Esophagus muscularis mucosa (tissue), 4 donors: ENCODE results near the gene ACSL4. TPM values are rescaled to one million over a fixed set of nuclear protein-coding genes. Genes with fewer than 3 reads are reported as not detected.

Experiments
- DNase-seq: peaks from one replicate; pipeline ENCODE4 v3.0.0-alpha.2; 2017; ENCODE audit errors: extremely low spot score
- H3K27ac ChIP-seq, 4 donors: fragments of 200-600 bp; sonication (generic); replicated peaks in 1 of 4; 1 replicate in 3 of 4; 2 replicates in 1 of 4; pipeline ENCODE4 v1.5.1; 2016 to 2019; ENCODE audit warnings: mild to moderate bottlenecking in 1 of 4
- H3K27me3 ChIP-seq, 4 donors: fragments of 200-600 bp; sonication (generic); one replicate each; pipeline versions ENCODE4 v1.5.1 to v1.6.0; 2016 to 2019
- H3K36me3 ChIP-seq, 4 donors: fragments of 200-600 bp; sonication (generic); one replicate each; pipeline ENCODE4 v1.5.1; 2016 to 2019
- H3K4me1 ChIP-seq, 4 donors: fragments of 200-600 bp; sonication (generic); one replicate each; pipeline ENCODE4 v1.5.1; 2016 to 2019
- H3K4me3 ChIP-seq, 4 donors: fragments of 200-600 bp; sonication (generic); 1 replicate in 2 of 4; 2 replicates in 2 of 4; pipeline ENCODE4 v1.5.1; 2016 to 2019; ENCODE audit warnings: mild to moderate bottlenecking in 4 of 4, moderate library complexity in 1 of 4
- H3K9me3 ChIP-seq, 4 donors: fragments of 200-600 bp; sonication (generic); 1 replicate in 3 of 4; 2 replicates in 1 of 4; pipeline ENCODE4 v1.5.1; 2016 to 2019
- EP300 ChIP-seq: sonication (generic); formaldehyde crosslinking; IDR thresholded peaks from one replicate; pipeline ENCODE4 v1.6.1; 2017; ENCODE audit warnings: antibody characterized with exemption
- POLR2A ChIP-seq: fragments of 450-650 bp; IDR thresholded peaks from one replicate; pipeline ENCODE4 v1.6.1; 2017; ENCODE audit warnings: antibody characterized with exemption, moderate library complexity, mild to moderate bottlenecking, low read depth
- POLR2AphosphoS5 ChIP-seq, 2 donors: sonication (generic); formaldehyde crosslinking; IDR thresholded peaks; one replicate each; pipeline ENCODE4 v1.6.1; 2017; ENCODE audit warnings: antibody characterized with exemption in 2 of 2
- WGBS: methylation state at CpG from one replicate; pipeline ENCODE4 v1.1.5; 2018; 5-methylcytosine and 5-hydroxymethylcytosine counted together
- intact Hi-C: fragments of 100-400 bp; cut with DNase I; formaldehyde crosslinking; loops from one replicate; pipeline ENCODE4 v1.15.1; 2023
- total RNA-seq, 4 donors: library from RNA; depleted of rRNA; stranded (reverse); fragments of >200 nt; gene quantifications; one replicate each; pipeline versions ENCODE4 v1.1.0 to v1.2.1, GENCODE V29; 2016
- TF ChIP-seq, protein P1 (sequence below), 3 experiments: fragments of 200-600 bp in 2 of 3; fragments of 450-650 bp in 1 of 3; sonication (generic) in 2 of 3; IDR thresholded peaks; one replicate each; pipeline ENCODE4 v1.5.1; 2017 to 2019; ENCODE audit warnings: antibody characterized with exemption in 3 of 3, mild to moderate bottlenecking in 2 of 3, moderate library complexity in 1 of 3

ACSL4 gene
- total RNA-seq, 4 donors from 2014 or later: 34.9 to 61.5 (median 47.9) TPM

DNA sequence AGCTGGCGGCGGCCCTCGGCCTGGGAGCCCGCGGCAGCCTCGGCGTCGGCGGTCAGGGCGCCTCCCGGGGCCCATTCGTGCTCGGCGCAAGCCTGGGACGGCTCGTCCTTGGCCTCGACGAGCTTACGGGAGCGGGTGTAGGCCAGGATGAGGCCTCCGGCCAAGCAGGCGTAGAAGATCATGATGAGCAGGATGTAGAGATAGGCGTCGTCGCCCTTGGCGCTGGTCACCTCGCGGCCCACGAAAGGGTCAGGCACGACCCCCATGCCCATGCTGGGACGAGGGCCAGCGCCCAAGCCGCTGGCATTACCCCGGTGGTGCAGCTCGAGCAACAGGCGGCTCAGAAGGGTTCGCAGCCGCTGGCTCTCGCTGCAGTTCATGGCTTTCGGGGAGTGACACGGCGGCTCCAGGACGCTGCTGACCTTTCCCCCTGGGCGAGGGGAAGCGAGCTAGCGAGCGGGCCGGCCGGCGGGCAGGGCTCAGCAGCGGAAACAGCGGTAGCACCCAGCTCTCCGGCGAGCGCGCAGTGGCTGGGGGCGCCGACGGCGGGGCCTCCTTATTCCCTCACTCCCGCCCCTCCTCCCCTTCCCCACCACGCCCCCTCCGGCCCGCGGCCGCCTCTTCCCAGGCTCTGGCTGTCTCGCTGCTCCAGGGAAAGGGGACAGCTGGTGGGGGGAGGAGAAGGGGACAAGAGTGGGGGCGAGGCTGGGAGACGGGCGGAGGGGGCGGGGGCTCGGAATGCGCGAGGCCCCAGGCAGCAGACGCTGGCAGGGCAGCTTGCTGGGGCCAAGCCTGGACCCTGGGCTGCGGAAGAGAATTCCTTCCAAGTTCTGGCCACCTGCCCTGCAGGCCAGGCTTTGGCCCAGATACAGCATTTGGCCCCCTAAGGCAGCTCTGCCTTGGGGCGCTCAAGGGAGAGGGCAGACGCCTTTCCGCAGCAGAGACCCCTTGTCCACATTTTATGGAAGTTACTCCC lies 108.1 kb downstream of the ACSL4 start, which contains the start of gene KCNE5:
TSS of gene KCNE5 (minus strand) at position 532 of the 976 bp plus-strand sequence. CDS start at position 380, 152 bp downstream.
- H3K4me3 ChIP-seq: peak within 1 kb of the TSS; percentile 38 to 43 (median 40)
- no peaks in the 10 kb centered on the region for H3K36me3 ChIP-seq
- intact Hi-C loops: no loop called here
- no peaks in the 10 kb centered on the region for H3K9me3 ChIP-seq
- no peak for TF ChIP-seq POLR2A
- H3K4me1 ChIP-seq: peaks cover 0 to 8% (median 5%) of the 10 kb centered on the region in 4 donors
- no peak within 1 kb of the TSS for H3K27ac ChIP-seq
- 73% methylated on average over 23 of the region's 79 CpGs for WGBS
- DNase-seq: no peak
- no peaks in the 10 kb centered on the region for H3K27me3 ChIP-seq

DNA sequence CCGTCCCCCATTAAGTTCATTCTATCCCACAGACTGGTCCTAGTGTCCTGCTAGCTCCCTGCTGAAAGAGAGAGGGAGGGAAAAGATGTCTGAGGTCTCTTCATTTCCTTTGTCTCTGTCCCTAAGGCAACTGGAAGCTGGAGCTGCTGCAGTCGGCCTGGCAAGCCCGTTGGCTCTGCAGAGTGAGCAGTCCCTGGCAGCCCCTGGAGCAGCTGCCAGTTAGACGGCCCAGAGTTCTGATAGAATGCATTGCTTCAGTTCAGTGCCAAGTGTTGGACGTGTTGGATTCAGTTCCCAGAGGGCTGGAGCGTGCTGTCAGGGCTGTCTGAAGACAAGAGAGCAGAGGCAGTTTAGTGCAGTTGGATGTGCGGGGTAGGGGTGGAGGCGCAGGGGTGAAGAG lies 109.1 kb downstream of the ACSL4 start:
- 72% methylated on average over 8 of the region's 8 CpGs for WGBS
- H3K9me3 ChIP-seq: no peaks in the 10 kb centered on the region
- H3K36me3 ChIP-seq: no peaks in the 10 kb centered on the region
- H3K27ac ChIP-seq: no peak overlapping the region
- peaks cover 0 to 8% (median 5%) of the 10 kb centered on the region in 4 donors for H3K4me1 ChIP-seq
- TF ChIP-seq EP300 (no peak), POLR2A (no peak), POLR2AphosphoS5 (IDR thresholded peaks at IDR 0.05) (no peak)
- TF ChIP-seq, protein P1, sequence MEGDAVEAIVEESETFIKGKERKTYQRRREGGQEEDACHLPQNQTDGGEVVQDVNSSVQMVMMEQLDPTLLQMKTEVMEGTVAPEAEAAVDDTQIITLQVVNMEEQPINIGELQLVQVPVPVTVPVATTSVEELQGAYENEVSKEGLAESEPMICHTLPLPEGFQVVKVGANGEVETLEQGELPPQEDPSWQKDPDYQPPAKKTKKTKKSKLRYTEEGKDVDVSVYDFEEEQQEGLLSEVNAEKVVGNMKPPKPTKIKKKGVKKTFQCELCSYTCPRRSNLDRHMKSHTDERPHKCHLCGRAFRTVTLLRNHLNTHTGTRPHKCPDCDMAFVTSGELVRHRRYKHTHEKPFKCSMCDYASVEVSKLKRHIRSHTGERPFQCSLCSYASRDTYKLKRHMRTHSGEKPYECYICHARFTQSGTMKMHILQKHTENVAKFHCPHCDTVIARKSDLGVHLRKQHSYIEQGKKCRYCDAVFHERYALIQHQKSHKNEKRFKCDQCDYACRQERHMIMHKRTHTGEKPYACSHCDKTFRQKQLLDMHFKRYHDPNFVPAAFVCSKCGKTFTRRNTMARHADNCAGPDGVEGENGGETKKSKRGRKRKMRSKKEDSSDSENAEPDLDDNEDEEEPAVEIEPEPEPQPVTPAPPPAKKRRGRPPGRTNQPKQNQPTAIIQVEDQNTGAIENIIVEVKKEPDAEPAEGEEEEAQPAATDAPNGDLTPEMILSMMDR (IDR thresholded peaks at IDR 0.05): no peak
- H3K27me3 ChIP-seq: no peaks in the 10 kb centered on the region
- no peak overlapping the region for H3K4me3 ChIP-seq
- intact Hi-C loops: no loop called here
- no peak for DNase-seq

DNA sequence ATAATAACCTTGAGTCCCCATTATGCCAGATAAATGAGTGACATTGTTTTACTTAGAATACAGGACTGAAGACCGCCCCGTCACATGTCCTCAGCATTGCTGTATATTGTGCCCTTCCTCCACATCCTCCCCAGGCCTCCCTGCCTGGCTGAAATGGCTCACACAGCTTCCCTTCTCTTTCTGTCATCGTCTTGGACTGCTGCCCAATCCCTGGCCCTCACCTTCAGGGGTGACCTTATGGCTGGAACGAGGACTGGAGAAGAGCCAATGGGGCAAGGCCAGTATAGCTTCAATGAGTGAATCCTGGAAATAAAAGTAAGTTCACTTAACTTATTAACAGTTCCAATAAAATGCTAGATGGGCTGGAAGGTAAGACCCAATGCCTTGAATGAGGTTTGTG lies 110.8 kb downstream of the ACSL4 start:
- peaks cover 0 to 8% (median 5%) of the 10 kb centered on the region in 4 donors for H3K4me1 ChIP-seq
- WGBS: 59% methylated on average over 4 of the region's 4 CpGs
- intact Hi-C loops: no loop called here
- no peak for DNase-seq
- no peaks in the 10 kb centered on the region for H3K36me3 ChIP-seq
- no peak overlapping the region for H3K27ac ChIP-seq
- no peaks in the 10 kb centered on the region for H3K9me3 ChIP-seq
- no peaks in the 10 kb centered on the region for H3K27me3 ChIP-seq
- H3K4me3 ChIP-seq: no peak overlapping the region
- TF ChIP-seq EP300: no peak
- TF ChIP-seq POLR2AphosphoS5 (IDR thresholded peaks at IDR 0.05): no peak
- TF ChIP-seq, protein P1 (IDR thresholded peaks at IDR 0.05): no peak

DNA sequence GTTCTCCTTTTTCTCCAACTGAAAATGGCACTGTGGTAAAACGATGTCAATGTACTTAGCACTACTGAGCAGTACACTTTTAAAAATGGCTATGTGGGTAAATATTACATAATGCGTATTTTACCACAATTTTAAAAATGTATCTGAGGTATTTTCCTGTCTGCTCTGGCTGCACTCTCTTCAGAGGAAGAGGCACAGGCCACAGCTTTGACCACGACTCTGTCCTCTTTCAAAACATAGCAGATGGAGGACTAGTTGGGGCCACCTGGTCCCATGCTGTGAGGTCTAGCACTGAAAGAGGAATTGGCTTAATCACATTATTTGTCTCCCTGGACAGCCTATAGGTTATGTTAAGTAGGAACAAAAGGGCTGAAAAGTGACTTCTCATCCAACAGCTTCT lies 113.3 kb downstream of the ACSL4 start:
- Histone ChIP-seq H3K27me3 (no peaks in the 10 kb centered on the region), H3K27ac (no peak overlapping the region), H3K4me3 (no peak overlapping the region), H3K36me3 (no peaks in the 10 kb centered on the region), H3K9me3 (no peaks in the 10 kb centered on the region), H3K4me1 (no peaks in the 10 kb centered on the region)
- no peak for DNase-seq
- no peak for TF ChIP-seq POLR2A
- TF ChIP-seq, protein P1 (IDR thresholded peaks at IDR 0.05): no peak
- TF ChIP-seq EP300: no peak
- intact Hi-C loops: no loop called here
- WGBS: 61% methylated on average over 3 of the region's 3 CpGs

DNA sequence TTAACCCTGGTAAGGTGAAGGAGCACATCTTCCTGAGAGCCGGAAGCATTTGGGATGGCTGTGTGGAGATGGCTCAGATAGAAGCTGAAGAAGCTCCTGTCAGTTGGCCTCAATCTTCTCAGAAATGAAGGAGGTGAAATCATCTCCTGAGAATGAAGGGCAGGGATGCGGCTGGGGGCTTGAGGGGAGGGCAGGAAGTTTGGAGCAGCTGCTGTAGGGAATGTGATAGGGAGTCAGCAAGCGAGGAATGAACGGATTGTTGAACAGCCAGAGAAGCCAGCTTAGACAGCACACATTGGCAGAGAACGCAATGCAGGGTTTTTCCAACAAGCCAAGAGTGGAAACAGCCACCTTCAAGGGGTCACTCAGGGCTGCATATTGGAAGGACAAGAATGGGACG lies 118.1 kb downstream of the ACSL4 start:
- Histone ChIP-seq H3K4me1 (no peaks in the 10 kb centered on the region), H3K4me3 (no peak overlapping the region), H3K9me3 (no peaks in the 10 kb centered on the region), H3K27me3 (no peaks in the 10 kb centered on the region), H3K36me3 (no peaks in the 10 kb centered on the region), H3K27ac (no peak overlapping the region)
- intact Hi-C loops: no loop called here
- 71% methylated on average over 6 of the region's 6 CpGs for WGBS
- TF ChIP-seq EP300 (no peak), POLR2A (no peak), POLR2AphosphoS5 (IDR thresholded peaks at IDR 0.05) (no peak)
- TF ChIP-seq, protein P1 (IDR thresholded peaks at IDR 0.05): no peak
- DNase-seq: no peak
